Uterus (tissue), 4 donors: Measurements from ENCODE around the gene ABLIM2. TPM values are rescaled to one million over a fixed set of nuclear protein-coding genes. Genes with fewer than 3 reads are reported as not detected.

Source experiments
- DNase-seq, 2 donors: peaks; one replicate each; pipeline ENCODE4 v3.0.0-alpha.2; 2019 to 2020
- H3K27ac ChIP-seq, 2 donors: fragments of 200-600 bp; sonication (generic); 1 replicate in 1 of 2; 2 replicates in 1 of 2; pipeline ENCODE4 v1.5.1; 2016 to 2018
- H3K27me3 ChIP-seq, 2 donors: fragments of 200-600 bp; sonication (generic); one replicate each; pipeline ENCODE4 v1.5.1; 2018 to 2019; ENCODE audit warnings: control low read depth in 1 of 2
- H3K36me3 ChIP-seq, 2 donors: fragments of 200-600 bp; sonication (generic); one replicate each; pipeline ENCODE4 v1.5.1; 2019; ENCODE audit warnings: control low read depth in 1 of 2
- H3K4me1 ChIP-seq, 2 donors: fragments of 200-600 bp; sonication (generic); one replicate each; pipeline ENCODE4 v1.5.1; 2018 to 2019; ENCODE audit warnings: control low read depth in 1 of 2
- H3K4me3 ChIP-seq, 2 donors: fragments of 200-600 bp; sonication (generic); 1 replicate in 1 of 2; 2 replicates in 1 of 2; pipeline ENCODE4 v1.5.1; 2018 to 2019; ENCODE audit warnings: mild to moderate bottlenecking in 1 of 2
- H3K9me3 ChIP-seq, 2 donors: fragments of 200-600 bp; sonication (generic); one replicate each; pipeline ENCODE4 v1.5.1; 2019; ENCODE audit warnings: control low read depth in 1 of 2
- POLR2A ChIP-seq, 2 donors: fragments of 450-650 bp; IDR thresholded peaks; one replicate each; pipeline ENCODE4 v1.6.1; 2016; ENCODE audit warnings: antibody characterized with exemption in 2 of 2, mild to moderate bottlenecking in 1 of 2, moderate library complexity in 1 of 2
- intact Hi-C: fragments of 100-400 bp; cut with DNase I; formaldehyde crosslinking; loops from one replicate; pipeline ENCODE4 v1.15.1; 2023; ENCODE audit warnings: low total_unique reads
- total RNA-seq, 4 donors: library from RNA; depleted of rRNA in 3 of 4; stranded (reverse); fragments of >200 nt in 3 of 4; gene quantifications; one replicate each; pipeline versions ENCODE4 v1.1.0 to v1.2.4, GENCODE V29; 2014 to 2023
- TF ChIP-seq, protein P1 (sequence below), 4 experiments: fragments of 200-600 bp in 2 of 4; fragments of 450-650 bp in 2 of 4; sonication (generic) in 2 of 4; IDR thresholded peaks; one replicate each; pipeline ENCODE4 v1.5.1; 2016 to 2019; ENCODE audit warnings: antibody characterized with exemption in 4 of 4, mild to moderate bottlenecking in 2 of 4, moderate library complexity in 1 of 4
- donor health status: DM: yes; HTN: yes; CAD: no.

Gene ABLIM2
- total RNA-seq, 4 donors from 2014 or later = 0.77 to 6.0 (median 1.5) TPM

DNA sequence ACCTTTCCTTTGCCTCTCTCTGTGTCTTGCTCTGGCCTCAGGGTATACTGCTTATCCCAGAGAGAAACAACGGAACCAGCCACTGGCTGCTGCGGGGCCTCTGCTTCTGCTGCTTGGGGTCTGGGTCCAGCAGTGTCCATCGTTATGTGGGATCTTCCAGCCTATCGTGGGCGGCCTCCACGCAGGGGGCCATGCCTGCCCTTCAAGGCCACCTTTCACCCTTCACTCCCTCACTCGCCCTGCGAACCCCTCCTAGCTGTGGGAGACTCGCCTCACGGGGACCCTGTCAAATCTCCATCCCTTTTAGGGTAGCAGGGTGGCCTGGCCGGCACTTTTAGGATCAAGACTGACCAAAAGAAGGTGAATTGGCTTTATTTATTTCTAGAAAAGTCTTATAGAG lies 19.3 kb upstream of the ABLIM2 start:
- Histone ChIP-seq H3K27me3 (no peaks in the 10 kb centered on the region), H3K36me3 (no peaks in the 10 kb centered on the region), H3K27ac (no peak overlapping the region), H3K9me3 (no peaks in the 10 kb centered on the region), H3K4me3 (no peak overlapping the region), H3K4me1 (no peaks in the 10 kb centered on the region)
- TF ChIP-seq POLR2A (IDR thresholded peaks at IDR 0.05) = no peak
- TF ChIP-seq, protein P1, sequence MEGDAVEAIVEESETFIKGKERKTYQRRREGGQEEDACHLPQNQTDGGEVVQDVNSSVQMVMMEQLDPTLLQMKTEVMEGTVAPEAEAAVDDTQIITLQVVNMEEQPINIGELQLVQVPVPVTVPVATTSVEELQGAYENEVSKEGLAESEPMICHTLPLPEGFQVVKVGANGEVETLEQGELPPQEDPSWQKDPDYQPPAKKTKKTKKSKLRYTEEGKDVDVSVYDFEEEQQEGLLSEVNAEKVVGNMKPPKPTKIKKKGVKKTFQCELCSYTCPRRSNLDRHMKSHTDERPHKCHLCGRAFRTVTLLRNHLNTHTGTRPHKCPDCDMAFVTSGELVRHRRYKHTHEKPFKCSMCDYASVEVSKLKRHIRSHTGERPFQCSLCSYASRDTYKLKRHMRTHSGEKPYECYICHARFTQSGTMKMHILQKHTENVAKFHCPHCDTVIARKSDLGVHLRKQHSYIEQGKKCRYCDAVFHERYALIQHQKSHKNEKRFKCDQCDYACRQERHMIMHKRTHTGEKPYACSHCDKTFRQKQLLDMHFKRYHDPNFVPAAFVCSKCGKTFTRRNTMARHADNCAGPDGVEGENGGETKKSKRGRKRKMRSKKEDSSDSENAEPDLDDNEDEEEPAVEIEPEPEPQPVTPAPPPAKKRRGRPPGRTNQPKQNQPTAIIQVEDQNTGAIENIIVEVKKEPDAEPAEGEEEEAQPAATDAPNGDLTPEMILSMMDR (IDR thresholded peaks at IDR 0.05) = no peak
- intact Hi-C loops = no loop called here
- no peak for DNase-seq

DNA sequence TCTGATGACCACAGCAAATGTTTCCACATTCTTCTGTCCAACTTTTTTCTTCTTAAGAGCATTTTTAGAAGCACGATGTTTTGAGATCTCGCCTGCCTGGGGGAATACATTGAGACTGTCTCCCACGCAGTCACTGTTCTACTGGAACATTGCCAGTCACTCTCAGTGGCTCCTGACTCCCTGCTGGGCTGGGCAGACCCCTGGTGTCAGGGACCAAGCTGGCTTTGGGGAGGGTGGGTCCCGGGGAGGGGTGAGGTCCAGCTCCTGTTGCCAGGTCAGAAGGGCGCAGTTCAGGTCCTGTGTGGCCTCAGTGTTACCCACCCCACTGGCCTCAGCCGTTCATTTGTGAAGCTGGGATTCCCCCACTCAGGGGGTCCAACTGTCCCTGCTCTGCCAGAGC lies 18.9 kb upstream of the ABLIM2 start:
- Histone ChIP-seq H3K27ac (no peak overlapping the region), H3K27me3 (no peaks in the 10 kb centered on the region), H3K4me3 (no peak overlapping the region), H3K9me3 (no peaks in the 10 kb centered on the region), H3K36me3 (no peaks in the 10 kb centered on the region), H3K4me1 (no peaks in the 10 kb centered on the region)
- intact Hi-C loops = no loop called here
- DNase-seq = no peak
- TF ChIP-seq, protein P1 (IDR thresholded peaks at IDR 0.05) = no peak
- TF ChIP-seq POLR2A (IDR thresholded peaks at IDR 0.05) = no peak

- no peaks in the 10 kb centered on the region for H3K9me3 ChIP-seq
- H3K27ac ChIP-seq = no peak overlapping the region
- H3K36me3 ChIP-seq = no peaks in the 10 kb centered on the region
- no peaks in the 10 kb centered on the region for H3K4me1 ChIP-seq
- no peak overlapping the region for H3K4me3 ChIP-seq
- intact Hi-C loops = no loop called here
- no peak for TF ChIP-seq POLR2A (IDR thresholded peaks at IDR 0.05)
- TF ChIP-seq, protein P1 (IDR thresholded peaks at IDR 0.05) = peak; percentile 28 to 73 (median 57)
- H3K27me3 ChIP-seq = no peaks in the 10 kb centered on the region
- DNase-seq = no peak
Observed at GRCh38 chr4:8176547-8177399, 18.2 kb upstream of the ABLIM2 start.

- H3K27ac ChIP-seq = no peak overlapping the region
- H3K4me3 ChIP-seq = no peak overlapping the region
- TF ChIP-seq, protein P1 (IDR thresholded peaks at IDR 0.05) = no peak
- no peak for TF ChIP-seq POLR2A (IDR thresholded peaks at IDR 0.05)
- intact Hi-C loops = no loop called here
- H3K27me3 ChIP-seq = no peaks in the 10 kb centered on the region
- H3K4me1 ChIP-seq = no peaks in the 10 kb centered on the region
- no peaks in the 10 kb centered on the region for H3K36me3 ChIP-seq
- no peak for DNase-seq
- no peaks in the 10 kb centered on the region for H3K9me3 ChIP-seq
Observed at GRCh38 chr4:8175686-8176085, 17.1 kb upstream of the ABLIM2 start.

- Histone ChIP-seq H3K36me3 (no peaks in the 10 kb centered on the region), H3K4me3 (no peak overlapping the region), H3K9me3 (no peaks in the 10 kb centered on the region), H3K27me3 (no peaks in the 10 kb centered on the region), H3K27ac (no peak overlapping the region), H3K4me1 (no peaks in the 10 kb centered on the region)
- TF ChIP-seq POLR2A (IDR thresholded peaks at IDR 0.05) = no peak
- TF ChIP-seq, protein P1 (IDR thresholded peaks at IDR 0.05) = no peak
- no peak for DNase-seq
- intact Hi-C loops = no loop called here
Observed at GRCh38 chr4:8174970-8175369, 16.4 kb upstream of the ABLIM2 start.
